Ramos (cell line): Measurements from ENCODE around the gene TYROBP.
"Not testable (repeated sequence)": the region's sequence is repeated elsewhere in the genome, so short reads cannot be mapped to it uniquely, and the experiment has no call there.

ENCODE experiments used
- in situ Hi-C: fragments of 300-500 bp; cut with MboI; formaldehyde crosslinking; loops from one replicate; pipeline ENCODE4 v1.14.3; 2022; ENCODE audit warnings: low sequenced_read_pairs; ENCODE audit not compliant: unreplicated experiment

TYROBP gene

DNA sequence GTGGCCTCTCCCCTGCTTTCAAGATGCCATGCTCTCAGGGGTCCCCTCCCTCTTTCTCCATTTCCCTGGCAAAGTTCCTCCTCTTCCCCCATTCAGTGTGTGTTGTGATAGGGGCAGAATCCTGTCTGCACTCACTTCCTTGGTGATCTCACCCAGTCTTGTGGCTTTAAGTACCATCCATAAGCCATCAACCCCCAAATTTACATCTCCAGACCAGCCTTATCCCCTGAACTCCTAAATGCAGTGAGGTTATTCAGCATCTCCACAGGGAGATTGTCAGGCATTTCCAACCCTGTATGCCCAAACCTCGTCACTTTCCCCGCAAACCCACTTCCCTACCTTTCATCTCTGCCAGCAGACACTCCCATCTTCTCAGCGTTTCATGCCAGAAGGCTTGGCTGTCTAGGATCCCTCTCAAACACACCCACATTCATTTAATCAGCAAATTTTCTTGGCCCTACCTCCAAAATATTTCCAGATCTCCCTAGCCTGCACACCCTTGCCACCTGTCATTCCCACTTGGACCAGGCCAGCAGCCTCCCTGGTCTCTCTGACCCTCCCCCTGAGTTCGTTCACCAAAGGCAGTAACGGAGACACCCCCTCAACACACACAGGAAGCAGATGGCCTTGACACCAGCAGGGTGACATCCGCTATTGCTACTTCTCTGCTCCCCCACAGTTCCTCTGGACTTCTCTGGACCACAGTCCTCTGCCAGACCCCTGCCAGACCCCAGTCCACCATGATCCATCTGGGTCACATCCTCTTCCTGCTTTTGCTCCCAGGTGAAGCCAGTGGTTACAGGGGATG is 6.0 kb downstream of the TYROBP start, which contains the start of gene HCST:
Gene HCST (plus strand): TSS at position 676 of the 808 bp plus-strand sequence. CDS start 65 bp downstream, at position 741.
- in situ Hi-C loops, result no loop called here

- in situ Hi-C loops, result no loop called here
Measured at GRCh38 chr19:35901055-35901644, 6.9 kb downstream of the TYROBP start.

DNA sequence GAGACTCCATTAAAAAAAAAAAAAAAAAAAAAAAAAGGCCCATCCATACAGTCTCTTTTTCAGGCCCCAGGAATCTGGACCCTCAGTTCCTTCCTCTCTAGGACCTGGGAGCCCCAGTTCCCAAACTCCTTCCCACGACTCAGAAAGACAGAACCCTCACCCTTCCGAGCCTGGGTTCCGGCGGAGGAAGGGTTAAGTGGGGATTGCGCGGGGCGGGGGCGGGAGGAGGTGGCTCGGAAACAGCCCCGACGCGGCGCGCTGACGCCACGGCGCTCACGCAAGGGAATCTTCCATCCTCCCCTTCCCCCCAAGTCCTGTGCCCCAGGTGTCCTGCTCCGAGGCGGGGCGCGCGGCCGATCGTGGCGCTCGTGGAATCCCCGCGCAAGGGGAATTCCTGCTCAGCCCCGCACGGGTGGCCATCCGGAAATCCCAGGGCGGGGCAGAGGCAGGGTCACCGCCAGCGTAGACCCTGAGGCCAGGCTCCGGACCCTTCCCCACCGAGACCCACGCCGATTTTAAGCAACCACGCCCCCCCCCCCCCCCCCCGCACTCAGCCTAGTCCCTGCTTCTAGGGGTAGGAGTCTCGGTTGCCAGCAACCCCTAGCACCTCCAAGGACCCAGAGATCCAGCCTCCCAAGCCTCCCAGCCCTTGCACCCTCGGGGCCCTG is 8.4 kb downstream of the TYROBP start:
- in situ Hi-C loops, result no loop called here

GRCh38 chr19:35898499-35898809 is 9.6 kb downstream of the TYROBP start:
- in situ Hi-C loops, result no loop called here

- in situ Hi-C loops, result no loop called here
Measured at GRCh38 chr19:35897706-35898451, 10.2 kb downstream of the TYROBP start.

DNA sequence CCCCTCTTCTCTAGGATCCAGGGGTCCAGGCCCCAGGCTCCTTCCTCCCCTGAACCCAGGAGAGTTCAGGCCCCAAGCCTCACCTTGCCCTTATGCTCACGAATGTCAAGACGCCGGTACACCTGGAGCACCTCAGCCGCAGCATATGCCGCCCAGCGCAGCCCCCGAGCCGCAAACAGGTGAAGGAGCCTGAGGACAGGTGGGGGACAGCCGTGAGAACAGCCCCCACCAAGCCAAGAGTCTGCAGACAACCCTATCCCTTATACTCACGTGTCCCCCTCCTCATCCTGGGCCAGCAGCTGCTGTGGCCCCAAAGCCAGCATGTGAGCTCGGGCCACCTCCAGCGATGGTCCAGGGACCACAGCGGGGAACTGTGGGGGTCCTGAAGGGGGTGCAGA is 11.5 kb downstream of the TYROBP start:
- in situ Hi-C loops, result no loop called here

- in situ Hi-C loops, result no loop called here
Measured at GRCh38 chr19:35895911-35896642, 12.0 kb downstream of the TYROBP start.

DNA sequence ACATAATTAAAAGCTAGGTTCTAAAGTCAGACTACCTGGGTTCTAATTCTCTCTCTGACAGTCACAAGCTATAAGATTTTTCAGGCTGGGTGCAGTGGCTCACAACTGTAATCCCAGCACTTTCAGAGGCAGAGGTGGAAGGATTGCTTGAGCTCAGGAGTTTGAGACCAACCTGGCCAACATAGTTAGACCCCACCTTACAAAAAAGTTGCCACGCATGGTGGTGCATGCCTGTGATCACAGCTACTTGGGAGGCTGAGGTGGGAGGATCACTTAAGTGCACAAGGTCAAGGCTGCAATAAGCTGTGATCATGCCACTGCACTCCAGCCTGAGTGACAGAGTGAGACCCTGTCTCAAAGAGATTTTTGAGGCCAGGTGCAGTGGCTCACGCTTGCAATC is 13.8 kb downstream of the TYROBP start:
- in situ Hi-C loops, result no loop called here

GRCh38 chr19:35891819-35892218 is 16.3 kb downstream of the TYROBP start:
- in situ Hi-C loops, result not testable (repeated sequence)

GRCh38 chr19:35890113-35890650 is 17.9 kb downstream of the TYROBP start:
- in situ Hi-C loops, result no loop called here

DNA sequence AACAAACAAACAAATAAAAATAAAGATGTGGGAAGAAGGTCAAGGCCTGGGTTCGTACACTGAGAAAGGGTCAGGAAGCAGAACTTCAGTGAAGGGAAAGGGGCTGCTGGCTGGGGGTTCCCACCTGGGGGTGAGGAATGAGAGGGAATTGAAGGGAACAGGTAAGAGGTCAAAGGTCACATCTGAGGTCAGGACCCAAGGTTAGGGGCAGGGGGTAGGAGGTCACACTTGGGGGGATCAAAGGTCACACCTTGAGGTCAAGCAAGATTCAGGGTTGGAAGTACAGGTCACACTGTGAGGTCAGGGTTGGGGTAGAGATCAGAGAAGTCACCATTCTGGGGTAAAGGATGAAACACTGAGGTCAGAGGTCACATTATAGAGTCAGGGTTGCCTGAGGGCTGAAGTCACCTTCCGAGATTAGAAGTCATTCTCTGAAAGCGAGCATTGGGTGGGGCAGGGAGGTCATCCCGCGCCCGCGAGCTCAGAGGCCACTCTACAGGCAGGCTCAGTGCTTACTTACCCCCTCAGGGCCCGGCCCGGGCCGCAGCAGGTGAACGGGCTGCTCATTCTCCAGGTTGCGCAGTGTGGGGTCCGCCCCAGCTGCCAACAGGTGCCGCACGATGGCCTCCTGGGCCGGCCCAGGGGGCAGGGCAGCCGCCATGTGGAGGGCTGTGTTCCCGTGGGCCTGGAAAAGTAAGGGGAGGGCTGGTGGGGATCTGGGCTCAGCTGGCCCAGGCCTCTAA is 18.6 kb downstream of the TYROBP start:
- in situ Hi-C loops, result loop anchor here (5.0 kb wide), 1 partner anchor 43 kb away; no protein-coding TSS in a partner anchor

- in situ Hi-C loops, result loop anchor here (5.0 kb wide), 1 partner anchor 44 kb away; no protein-coding TSS in a partner anchor
Measured at GRCh38 chr19:35888398-35888797, 19.7 kb downstream of the TYROBP start.

- in situ Hi-C loops, result loop anchor here (5.0 kb wide), 1 partner anchor 45 kb away; no protein-coding TSS in a partner anchor
Measured at GRCh38 chr19:35887197-35887596, 20.9 kb downstream of the TYROBP start.

DNA sequence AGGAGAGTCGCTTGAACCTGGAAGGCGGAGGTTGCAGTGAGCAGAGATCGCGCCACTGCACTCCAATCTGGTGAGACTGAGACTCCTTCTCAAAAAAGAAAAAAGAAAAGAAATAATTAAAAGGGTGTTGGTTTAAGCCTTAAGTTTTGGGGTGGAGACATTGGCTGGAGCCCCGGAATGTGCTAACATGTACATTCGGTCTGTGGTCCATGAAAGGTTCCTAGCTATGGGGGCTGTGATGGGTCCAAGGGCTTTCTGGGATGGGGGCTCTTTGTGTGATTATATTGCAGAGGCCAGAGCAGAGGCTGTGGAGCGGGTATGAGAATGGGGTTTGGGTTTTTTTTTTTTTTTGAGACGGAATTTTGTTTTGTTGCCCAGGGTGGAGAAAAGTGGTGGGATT is 22.2 kb downstream of the TYROBP start:
- in situ Hi-C loops, result loop anchor here (5.0 kb wide), 1 partner anchor 46 kb away; no protein-coding TSS in a partner anchor

- in situ Hi-C loops, result loop anchor here (5.0 kb wide), 1 partner anchor 47 kb away; no protein-coding TSS in a partner anchor
Measured at GRCh38 chr19:35885225-35885738, 22.8 kb downstream of the TYROBP start.

GRCh38 chr19:35883882-35884281 is 24.2 kb downstream of the TYROBP start:
- in situ Hi-C loops, result no loop called here

- in situ Hi-C loops, result no loop called here
Measured at GRCh38 chr19:35882114-35882832, 25.8 kb downstream of the TYROBP start.

DNA sequence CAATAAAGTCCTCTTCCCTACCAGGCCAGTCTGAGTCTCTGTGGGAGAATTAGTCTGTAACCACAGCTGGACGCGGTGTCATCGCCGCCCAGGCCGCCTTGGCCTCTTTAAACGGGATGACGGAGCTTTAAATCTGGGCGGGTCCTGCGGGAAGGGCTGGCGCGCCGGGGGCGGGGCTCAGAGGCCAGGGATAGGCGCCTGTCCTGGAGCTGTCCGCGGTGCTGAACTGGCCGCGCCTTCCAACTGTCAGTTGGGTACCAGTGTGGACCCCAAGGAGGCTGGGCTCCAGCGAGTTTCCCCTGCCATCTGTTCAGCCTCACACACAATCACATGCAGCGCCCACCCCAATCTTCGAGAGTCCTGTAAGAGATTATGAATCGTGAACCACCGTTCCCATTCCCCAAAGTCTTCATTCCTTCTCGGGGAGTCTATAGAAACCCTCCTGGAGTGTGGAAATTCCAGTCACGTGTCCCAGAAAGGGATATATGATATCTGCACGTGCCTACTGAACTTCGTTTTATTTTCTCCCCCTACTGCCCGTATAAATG is 28.3 kb downstream of the TYROBP start:
- in situ Hi-C loops, result no loop called here
